HEK293 (cell line): ENCODE data around the gene RBBP5.

Source experiments
- WT1 ChIP-seq: fragments of 450-650 bp; formaldehyde crosslinking; IDR thresholded peaks from 2 replicates; pipeline ENCODE4 v1.5.1; 2016; ENCODE audit warnings: missing biosample characterization, missing genetic modification characterization
- ZBTB1 ChIP-seq: fragments of 450-650 bp; formaldehyde crosslinking; IDR thresholded peaks from 2 replicates; pipeline ENCODE4 v1.5.1; 2016; ENCODE audit warnings: missing biosample characterization, missing genetic modification characterization
- ZBTB8A ChIP-seq: fragments of 450-650 bp; formaldehyde crosslinking; IDR thresholded peaks from 2 replicates; pipeline ENCODE4 v1.5.1; 2016; ENCODE audit warnings: missing biosample characterization, missing genetic modification characterization
- ZNF2 ChIP-seq: fragments of 450-650 bp; formaldehyde crosslinking; IDR thresholded peaks from 2 replicates; pipeline ENCODE4 v1.5.1; 2016; ENCODE audit warnings: missing biosample characterization, missing genetic modification characterization
- ZNF37A ChIP-seq: fragments of 450-650 bp; IDR thresholded peaks from 2 replicates; pipeline ENCODE4 v1.5.1; 2018; ENCODE audit warnings: missing biosample characterization, missing genetic modification characterization
- ZNF391 ChIP-seq: fragments of 450-650 bp; formaldehyde crosslinking; IDR thresholded peaks from 2 replicates; pipeline ENCODE4 v1.5.1; 2016; ENCODE audit warnings: low read depth, missing biosample characterization, missing genetic modification characterization, borderline replicate concordance
- ZNF473 ChIP-seq: fragments of 450-650 bp; formaldehyde crosslinking; IDR thresholded peaks from 2 replicates; pipeline ENCODE4 v1.5.1; 2017; ENCODE audit warnings: missing biosample characterization, missing genetic modification characterization
- ZNF558 ChIP-seq: fragments of 450-650 bp; formaldehyde crosslinking; IDR thresholded peaks from 2 replicates; pipeline ENCODE4 v1.5.1; 2016; ENCODE audit warnings: missing biosample characterization, missing genetic modification characterization
- ZSCAN5A ChIP-seq: fragments of 450-650 bp; formaldehyde crosslinking; IDR thresholded peaks from 2 replicates; pipeline ENCODE4 v1.5.1; 2016; ENCODE audit warnings: missing biosample characterization, missing genetic modification characterization
- TF ChIP-seq, protein P1 (sequence below): fragments of 450-650 bp; formaldehyde crosslinking; IDR thresholded peaks from 2 replicates; pipeline ENCODE4 v1.5.1; 2016; ENCODE audit warnings: missing biosample characterization, missing genetic modification characterization, borderline replicate concordance
- TF ChIP-seq, protein P2 (sequence below): fragments of 450-650 bp; formaldehyde crosslinking; IDR thresholded peaks from 2 replicates; pipeline ENCODE4 v1.5.1; 2016; ENCODE audit warnings: missing biosample characterization, missing genetic modification characterization
- TF ChIP-seq, protein P3 (sequence below): fragments of 450-650 bp; formaldehyde crosslinking; optimal IDR thresholded peaks from 2 replicates; pipeline ENCODE3; 2016; ENCODE audit warnings: missing biosample characterization, mild to moderate bottlenecking, missing genetic modification characterization

GRCh38 chr1:205150651-205151428, 29.1 kb upstream of the RBBP5 start:
- TF ChIP-seq, protein P1, sequence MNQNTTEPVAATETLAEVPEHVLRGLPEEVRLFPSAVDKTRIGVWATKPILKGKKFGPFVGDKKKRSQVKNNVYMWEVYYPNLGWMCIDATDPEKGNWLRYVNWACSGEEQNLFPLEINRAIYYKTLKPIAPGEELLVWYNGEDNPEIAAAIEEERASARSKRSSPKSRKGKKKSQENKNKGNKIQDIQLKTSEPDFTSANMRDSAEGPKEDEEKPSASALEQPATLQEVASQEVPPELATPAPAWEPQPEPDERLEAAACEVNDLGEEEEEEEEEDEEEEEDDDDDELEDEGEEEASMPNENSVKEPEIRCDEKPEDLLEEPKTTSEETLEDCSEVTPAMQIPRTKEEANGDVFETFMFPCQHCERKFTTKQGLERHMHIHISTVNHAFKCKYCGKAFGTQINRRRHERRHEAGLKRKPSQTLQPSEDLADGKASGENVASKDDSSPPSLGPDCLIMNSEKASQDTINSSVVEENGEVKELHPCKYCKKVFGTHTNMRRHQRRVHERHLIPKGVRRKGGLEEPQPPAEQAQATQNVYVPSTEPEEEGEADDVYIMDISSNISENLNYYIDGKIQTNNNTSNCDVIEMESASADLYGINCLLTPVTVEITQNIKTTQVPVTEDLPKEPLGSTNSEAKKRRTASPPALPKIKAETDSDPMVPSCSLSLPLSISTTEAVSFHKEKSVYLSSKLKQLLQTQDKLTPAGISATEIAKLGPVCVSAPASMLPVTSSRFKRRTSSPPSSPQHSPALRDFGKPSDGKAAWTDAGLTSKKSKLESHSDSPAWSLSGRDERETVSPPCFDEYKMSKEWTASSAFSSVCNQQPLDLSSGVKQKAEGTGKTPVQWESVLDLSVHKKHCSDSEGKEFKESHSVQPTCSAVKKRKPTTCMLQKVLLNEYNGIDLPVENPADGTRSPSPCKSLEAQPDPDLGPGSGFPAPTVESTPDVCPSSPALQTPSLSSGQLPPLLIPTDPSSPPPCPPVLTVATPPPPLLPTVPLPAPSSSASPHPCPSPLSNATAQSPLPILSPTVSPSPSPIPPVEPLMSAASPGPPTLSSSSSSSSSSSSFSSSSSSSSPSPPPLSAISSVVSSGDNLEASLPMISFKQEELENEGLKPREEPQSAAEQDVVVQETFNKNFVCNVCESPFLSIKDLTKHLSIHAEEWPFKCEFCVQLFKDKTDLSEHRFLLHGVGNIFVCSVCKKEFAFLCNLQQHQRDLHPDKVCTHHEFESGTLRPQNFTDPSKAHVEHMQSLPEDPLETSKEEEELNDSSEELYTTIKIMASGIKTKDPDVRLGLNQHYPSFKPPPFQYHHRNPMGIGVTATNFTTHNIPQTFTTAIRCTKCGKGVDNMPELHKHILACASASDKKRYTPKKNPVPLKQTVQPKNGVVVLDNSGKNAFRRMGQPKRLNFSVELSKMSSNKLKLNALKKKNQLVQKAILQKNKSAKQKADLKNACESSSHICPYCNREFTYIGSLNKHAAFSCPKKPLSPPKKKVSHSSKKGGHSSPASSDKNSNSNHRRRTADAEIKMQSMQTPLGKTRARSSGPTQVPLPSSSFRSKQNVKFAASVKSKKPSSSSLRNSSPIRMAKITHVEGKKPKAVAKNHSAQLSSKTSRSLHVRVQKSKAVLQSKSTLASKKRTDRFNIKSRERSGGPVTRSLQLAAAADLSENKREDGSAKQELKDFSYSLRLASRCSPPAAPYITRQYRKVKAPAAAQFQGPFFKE (tag by site-specific recombination) = no peak
- TF ChIP-seq ZSCAN5A = no peak
- TF ChIP-seq, protein P2, sequence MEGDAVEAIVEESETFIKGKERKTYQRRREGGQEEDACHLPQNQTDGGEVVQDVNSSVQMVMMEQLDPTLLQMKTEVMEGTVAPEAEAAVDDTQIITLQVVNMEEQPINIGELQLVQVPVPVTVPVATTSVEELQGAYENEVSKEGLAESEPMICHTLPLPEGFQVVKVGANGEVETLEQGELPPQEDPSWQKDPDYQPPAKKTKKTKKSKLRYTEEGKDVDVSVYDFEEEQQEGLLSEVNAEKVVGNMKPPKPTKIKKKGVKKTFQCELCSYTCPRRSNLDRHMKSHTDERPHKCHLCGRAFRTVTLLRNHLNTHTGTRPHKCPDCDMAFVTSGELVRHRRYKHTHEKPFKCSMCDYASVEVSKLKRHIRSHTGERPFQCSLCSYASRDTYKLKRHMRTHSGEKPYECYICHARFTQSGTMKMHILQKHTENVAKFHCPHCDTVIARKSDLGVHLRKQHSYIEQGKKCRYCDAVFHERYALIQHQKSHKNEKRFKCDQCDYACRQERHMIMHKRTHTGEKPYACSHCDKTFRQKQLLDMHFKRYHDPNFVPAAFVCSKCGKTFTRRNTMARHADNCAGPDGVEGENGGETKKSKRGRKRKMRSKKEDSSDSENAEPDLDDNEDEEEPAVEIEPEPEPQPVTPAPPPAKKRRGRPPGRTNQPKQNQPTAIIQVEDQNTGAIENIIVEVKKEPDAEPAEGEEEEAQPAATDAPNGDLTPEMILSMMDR = no peak
- no peak for TF ChIP-seq ZBTB8A (tag by site-specific recombination)
- no peak for TF ChIP-seq WT1 (tag by site-specific recombination)
- no peak for TF ChIP-seq ZNF558 (tag by site-specific recombination)
- TF ChIP-seq ZNF37A (tag by site-specific recombination) = no peak
- TF ChIP-seq ZNF2 (tag by site-specific recombination) = no peak
- no peak for TF ChIP-seq ZBTB1 (tag by site-specific recombination)
- TF ChIP-seq ZNF391 (tag by site-specific recombination) = no peak
- TF ChIP-seq ZNF473 (tag by site-specific recombination) = no peak
- TF ChIP-seq, protein P3, sequence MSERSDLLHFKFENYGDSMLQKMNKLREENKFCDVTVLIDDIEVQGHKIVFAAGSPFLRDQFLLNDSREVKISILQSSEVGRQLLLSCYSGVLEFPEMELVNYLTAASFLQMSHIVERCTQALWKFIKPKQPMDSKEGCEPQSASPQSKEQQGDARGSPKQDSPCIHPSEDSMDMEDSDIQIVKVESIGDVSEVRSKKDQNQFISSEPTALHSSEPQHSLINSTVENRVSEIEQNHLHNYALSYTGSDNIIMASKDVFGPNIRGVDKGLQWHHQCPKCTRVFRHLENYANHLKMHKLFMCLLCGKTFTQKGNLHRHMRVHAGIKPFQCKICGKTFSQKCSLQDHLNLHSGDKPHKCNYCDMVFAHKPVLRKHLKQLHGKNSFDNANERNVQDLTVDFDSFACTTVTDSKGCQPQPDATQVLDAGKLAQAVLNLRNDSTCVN (tag by site-specific recombination) = no peak
